ENCODE measurements around the gene RPTOR.

Gene RPTOR

DNA sequence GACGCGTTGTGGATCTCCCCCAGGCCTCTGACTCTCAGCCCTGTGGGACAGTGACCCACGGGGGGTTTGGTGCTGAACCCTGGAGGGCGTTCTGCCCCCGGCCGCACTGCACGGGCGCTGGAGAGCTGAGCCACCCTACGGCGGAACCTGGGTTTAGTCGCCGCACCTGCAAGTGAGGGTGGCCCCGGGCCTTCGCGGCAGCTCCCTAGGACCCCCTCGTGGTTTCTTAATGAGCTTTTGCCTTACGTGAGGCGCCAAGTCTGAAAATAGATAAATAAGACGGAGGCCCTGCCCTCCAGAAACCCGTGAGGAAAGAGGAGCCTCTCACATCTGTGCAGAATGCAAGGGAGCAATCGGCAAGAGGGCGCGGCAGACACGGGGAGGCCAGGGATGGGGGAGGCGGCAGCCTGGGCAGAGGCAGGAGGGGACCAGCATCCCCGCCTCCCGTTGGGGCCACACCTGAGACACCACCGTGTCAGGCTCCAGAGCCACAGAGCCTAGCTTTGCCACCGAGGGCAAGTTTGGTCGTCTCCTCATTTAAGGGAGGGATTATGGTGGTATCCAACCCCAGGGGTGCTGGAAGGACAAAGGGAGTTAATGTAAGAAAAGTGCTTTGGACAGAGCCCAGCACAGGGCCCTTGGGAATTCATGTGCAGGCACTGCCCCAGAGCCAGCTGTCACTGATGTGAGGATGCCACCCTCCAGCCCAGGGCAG is 293.8 kb downstream of the RPTOR start:
- no peak for DNase-seq

DNA sequence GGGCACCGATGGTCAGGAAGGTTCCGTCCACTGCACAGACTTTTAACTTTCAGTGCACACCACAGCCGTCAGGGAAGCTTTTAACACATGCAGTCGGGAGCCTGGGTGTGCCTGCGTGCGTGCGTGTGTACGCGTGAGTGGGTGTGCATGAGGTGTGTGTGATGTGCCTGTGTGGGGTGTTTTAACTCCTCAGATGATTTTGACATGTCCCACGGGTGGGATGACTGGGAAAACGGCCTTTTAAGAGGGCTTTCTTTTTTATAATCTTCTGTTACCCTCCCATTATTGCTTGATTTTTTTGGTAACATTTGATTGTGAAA is 294.3 kb downstream of the RPTOR start:
- DNase-seq, result no peak

DNA sequence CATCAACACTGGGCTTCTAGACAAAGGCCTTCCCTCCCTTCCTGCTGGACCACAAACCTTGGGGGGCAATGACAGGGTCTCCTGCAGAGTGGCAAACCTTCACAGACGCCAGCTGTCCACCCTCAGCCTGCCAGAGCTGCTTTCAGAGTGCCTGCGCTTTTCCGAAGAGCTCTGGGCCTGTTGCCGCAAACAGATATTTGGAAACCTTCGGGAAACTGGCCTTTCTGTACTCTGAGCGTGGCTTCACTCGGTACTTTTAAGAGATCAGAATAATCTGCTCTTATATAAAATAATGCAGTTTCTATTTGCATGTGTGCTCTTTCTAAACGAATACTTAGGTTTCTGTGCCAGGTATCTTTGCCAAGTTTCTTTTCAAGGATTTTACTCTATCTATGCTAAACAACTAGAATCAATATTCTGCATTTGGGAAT is 294.9 kb downstream of the RPTOR start:
- no peak for DNase-seq

DNA sequence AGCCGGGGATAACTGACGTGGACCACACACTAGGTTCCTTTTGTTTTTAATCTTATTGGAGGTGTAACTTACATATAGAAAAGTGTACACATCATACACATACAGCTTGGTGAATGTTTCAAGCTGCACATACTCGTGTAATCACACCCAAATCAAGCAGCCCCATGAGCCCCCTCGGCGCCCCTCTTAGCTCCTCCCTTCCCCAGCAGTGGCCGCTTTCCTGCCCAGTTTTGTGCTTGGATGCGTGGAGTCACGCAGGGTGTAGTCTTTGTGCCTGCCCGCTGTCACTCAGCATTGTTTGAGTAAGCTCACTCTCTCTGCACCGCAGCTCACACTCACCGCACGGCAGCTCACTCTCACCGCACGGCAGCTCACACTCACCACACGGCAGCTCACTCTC is 295.3 kb downstream of the RPTOR start:
- DNase-seq, result no peak

DNA sequence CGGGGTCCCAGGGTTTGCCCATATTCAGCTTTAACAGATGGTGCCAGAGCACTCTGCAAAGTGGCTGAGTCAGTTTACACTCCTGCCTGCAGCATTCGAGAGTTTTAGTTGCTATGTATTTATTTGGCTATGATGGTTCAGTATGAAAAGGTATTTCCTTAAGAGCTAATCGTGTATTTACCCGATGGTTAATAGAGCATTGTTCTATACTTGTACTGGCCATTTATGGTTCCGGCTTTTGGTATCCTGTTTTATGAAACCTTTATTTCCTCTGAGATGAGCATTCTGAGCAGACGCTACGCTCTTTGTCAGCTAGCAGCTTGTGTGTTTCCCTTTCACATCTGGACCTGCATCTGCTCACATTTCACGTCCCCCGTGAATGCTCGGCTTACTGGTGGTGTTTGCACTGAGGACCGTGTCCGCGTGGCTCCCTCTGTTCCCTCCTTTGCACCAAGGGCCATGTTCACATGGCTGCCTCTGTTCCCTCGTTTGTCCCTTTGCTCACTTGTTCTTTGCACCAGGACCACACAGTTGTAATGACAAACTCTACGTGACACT is 297.9 kb downstream of the RPTOR start:
- no peak for DNase-seq

DNA sequence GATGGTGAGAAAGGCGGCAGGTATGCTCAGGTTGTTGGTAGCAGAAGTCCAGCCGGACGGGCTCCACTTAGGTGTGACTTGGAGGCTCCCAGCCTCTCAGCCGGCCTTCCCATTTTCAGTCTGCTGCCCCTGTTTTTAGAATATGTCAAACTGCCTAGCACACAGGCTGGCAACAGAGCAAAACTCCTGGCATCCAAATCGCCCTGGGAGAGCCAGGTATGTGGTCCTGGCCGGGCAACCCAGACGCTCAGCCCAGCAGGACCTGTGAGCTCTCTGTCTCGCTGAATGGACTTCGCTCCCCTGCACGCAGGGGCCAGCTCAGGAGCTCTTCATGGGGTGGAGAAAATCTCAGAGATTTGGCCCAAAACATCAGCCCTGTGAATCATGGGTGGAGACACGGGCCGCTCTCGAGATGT is 299.1 kb downstream of the RPTOR start:
- no peak for DNase-seq

DNA sequence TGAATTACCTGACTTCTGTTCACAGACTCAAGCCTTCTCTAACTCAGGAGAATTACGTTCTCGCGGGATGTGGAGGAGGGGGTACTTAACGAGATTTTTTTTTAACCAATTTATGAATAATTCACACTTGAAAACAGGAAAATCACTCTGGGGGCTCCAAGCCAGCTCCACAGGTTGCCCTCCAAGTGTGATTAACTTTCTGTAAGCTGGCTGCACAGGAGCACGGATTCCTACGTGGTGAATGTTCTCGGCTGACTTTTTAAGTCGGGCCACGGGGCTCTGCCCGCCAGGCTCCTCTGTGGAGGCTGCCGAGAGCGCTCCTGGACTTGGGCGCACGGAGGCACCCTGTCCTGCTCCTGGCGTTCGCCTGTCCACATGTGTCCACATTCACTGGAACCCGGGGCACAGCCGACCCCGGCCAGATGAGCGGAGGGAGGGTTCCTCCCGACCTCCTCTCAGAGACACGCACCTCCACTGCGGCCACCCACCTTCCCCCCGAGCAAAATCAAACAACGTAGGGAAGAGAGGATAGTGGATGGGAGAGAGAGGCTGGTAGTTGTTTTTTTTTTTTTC is 299.9 kb downstream of the RPTOR start:
- DNase-seq, result no peak

DNA sequence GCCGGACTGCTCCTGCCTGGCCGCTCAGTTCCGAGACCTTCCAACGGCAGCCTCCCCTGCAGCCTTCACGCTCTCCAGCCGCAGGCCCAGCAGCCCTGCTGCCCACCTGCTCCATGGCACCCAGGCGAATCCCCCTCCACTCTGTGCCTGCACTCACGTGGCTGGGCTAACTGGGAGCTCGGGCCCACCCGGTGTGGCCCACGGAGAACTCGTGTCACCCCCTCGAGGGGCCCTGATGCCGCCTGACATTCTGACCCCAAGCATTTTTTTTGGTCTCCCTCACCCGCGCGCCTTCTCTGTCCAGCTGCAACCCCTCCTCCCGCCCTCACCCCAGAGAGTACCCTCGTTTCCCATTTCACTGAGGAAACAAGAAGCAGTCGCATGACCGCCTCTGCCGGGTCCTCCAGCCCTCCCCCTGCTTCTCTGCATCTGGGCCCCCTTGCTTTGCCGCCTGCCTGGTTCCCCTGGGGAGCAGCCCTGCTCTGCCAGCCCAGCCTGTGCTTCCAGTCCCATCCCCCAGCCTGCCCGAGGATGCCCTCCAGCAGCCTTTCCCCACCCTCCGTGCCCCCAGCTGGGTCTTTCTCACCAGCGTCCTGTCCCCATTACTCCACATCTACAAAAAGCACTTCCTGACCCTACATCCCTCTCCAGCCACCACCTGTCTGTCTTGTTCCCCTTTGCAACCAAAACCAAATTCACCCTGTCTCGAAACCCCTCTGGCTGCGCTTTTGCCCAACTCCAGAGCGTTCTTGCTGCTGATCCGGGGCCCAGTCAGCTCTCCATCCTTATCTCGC is 300.6 kb downstream of the RPTOR start:
- DNase-seq, result no peak

DNA sequence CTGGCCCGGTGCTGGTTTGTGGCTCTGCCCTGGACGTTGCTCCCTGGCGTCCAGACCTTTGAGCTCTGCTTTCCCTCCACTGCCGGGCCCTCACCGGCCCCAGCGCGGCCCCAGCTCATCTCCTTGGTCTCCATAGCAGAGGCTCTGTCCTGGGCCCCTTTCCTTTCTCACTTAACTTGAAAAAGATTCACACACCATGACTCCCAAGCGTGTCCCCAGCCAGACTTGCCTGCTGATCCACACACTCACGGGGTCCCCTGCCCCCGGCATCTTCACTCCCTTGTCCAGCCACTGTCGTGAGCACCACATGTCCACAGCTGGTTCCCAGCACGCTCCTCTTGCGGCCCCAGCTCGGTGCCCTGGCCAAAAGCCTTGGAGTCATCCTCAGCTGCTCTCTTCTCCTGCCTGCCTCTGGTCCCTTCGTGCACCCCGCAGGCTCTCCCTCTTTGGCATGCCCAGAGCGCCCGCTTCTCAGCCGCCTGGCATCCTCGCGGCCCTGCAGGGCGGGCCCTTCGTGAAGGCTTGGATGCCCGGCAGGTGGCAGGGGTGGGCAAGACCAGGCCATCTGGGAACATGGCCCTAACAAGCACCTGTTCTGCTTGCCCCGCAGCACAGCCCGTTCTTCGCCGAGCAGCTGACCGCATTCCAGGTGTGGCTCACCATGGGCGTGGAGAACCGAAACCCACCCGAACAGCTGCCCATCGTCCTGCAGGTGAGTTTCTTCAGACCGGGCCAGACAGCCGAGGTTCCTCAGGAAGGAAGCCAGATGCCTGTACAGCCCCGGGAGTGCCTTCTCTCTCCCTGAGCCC is 301.4 kb downstream of the RPTOR start:
- no peak for DNase-seq

DNA sequence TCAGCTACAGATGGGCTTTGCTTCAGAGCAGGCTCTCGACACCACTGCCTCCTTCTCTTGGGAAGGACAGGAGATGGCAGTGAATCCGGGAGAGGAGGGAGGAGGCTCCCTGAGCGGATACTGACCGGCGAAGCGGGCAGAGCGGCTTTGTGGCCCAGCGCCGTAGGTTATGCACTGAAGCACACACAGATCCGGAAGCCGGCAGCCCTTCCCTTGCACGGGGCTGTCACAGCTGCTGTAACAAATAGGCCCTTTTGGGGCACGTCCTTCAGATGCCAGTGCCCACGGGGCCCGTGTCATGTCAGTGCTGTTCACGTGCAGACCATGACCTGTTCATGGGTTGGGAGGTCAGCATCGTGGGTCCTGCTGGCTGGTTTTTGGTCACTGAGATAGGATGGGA is 302.3 kb downstream of the RPTOR start:
- no peak for DNase-seq

DNA sequence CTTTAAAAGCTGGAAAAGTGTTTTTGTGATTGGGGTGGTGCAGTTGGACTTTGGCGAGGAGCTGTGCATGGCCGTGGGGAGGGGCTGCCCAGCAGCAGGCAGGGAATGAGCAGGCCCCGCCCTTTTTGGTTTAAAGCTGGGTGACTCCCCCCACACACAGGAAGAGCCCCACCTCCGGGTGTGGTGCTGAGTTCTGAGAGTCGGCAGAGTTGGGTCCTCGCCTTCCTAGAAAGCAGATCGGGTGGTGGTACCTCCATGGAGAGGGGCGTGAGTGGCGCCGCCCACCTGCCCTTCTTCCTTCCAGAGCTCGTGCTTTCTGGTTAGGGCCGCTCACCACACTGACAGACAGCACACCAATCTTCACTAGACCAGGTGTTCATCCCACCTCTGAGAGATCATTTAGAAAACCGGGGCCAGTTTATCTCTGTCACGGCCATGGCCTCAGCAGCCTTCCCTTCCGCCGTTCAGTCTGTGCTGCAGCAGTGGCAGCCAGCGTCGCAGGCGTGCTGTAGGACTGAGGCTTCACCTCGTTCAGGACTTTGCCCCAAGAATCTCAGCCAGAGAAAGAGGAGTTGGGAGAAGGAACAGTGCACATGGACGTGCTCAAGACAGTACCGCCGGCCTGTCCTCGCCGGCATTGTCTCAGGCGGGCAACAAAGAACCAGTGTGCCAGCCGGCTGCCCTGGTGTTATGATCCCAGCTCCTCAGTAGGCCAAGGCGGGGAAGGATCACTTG is 303.0 kb downstream of the RPTOR start:
- DNase-seq, result no peak

DNA sequence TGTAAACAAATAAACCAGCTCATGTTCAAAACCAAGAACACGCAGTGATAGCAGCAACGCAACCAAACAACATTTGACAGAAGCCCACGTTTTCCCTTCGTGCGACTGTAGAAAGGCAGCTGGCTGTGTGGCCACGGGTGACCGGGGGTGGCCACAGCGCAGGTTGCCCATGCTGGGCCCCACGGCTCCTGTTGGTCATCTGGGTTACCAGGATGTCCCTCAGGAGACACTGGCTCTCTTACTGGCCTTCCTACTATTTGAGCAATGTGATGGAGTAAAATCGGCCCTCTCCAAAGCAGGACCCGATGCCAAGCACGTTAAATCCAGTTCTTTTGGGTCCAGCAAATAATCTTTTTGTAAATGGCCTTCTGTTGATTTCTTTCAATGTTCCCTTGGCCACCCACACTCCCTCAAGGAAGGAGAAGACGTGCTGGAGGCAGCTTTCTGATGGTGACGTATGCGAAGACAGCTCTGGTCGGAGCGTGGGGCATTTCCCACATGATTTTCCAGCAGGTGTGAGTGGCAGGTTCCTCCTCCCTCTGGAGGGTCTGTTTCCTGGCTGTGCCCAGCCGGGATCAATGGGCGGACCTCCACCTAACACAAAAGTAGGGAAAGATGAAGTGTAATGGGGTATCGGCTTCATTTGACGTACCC is 303.9 kb downstream of the RPTOR start:
- DNase-seq, result no peak

DNA sequence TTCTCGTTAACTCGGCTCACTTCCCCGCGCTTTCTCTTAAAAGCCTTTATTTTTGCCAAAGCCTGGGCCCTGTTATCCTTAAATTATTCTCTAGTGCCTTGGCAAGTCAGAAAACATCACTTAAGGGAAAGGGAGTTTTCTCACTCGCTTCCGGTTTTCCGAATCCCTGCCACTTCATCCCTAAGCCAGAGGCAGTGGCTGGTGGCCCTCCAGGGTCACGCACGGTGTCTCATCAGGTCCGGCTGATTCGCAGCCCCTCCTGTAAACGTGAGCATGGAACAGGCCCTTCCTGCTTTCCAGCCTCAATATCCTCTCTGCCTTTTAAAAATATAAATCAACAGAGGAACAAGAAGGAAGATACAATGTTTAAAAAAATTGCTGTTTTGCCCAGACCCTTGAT is 304.5 kb downstream of the RPTOR start:
- DNase-seq, result no peak

DNA sequence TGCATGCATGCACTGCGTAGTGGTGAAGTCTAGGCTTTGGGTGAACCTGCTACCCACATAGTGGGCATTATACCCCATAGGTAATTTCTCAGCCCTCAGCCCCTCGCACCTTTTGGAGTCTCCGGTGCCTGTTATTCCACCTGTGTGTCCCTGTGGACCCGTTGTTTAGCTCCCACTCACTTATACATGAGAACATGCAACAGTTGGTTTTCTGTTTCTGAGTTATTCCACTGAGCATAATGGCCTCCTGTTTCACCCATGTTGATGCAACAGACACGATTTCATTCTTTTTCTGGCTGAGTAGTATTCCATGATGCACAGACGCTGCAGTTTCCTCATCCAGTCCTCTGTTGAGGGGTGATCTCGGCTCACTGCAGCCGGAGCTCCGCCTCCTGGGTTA is 305.5 kb downstream of the RPTOR start:
- DNase-seq, result no peak

DNA sequence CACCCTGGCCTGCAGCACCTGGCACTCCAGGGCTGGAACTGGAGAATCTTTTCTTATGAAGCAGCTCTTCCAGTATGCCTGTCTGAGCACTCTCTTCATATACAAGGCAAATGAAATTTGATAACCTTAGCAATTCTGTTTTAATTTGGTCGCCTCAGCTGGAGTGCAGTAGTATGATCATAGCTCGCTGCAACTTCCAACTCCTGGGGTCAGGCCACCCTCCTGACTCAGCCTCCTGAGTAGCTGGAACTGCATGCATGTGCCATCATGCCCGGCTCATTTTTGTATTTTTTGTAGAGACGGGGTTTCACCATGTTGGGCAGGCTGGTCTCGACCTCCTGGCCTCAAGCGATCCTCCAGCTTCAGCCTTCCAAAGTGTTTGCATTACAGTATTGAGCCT is 306.2 kb downstream of the RPTOR start:
- DNase-seq, result no peak

DNA sequence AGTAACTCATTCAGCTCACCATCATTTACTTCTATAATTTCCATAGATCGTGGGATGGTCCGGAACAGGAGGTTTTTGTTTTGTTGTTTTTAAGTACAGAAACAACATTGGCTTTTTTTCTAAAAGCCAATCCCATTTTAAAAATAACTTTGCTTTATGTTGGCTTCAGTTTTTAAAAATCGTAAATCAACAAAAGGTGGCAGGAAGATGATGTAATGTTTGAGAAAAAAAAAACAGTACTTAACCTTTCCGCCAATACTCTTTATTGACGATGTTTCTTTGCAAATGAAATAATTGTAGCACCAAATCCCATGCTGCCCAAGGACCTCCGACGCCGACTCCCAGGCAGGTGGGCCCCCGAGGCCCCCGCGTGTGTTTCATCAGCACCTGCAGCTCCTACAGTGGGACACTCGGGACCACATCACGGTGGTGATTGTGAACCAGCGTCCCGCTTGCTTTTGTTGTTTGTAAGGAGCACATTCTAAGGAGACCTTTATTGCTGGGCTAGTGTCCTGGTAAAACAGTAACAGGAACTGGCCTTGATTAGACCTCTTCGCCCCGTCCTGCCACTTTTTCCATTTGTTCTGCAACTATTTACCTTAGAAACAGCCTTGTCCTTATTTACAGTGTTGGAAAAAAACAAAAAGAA is 306.8 kb downstream of the RPTOR start:
- no peak for DNase-seq

DNA sequence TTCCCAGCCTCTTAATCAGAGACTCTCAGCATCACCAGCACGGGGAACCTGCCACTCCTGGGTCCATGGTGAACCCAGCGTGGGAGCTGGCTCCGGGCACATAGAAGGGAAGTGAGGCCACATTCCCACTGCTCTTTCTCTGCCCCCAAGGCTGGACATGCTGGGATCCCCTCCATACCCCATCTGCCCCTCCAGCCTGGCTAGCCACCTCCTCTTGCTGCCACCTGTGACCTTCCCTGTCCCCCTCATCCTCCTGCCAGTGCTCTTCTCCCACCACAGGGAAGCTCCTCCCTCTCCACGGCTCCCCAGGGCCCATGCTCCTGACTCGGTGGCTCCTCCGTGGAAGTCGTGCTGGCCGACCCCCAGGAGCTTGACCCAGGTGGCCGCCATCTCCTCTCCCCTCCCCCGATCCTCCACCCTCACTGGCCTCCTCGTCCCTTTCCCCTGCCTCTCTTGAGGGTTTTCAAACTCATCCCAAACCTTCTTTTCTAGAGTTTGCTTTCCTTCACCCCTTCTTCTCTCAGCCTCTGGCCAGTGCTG is 307.9 kb downstream of the RPTOR start:
- DNase-seq, result no peak

DNA sequence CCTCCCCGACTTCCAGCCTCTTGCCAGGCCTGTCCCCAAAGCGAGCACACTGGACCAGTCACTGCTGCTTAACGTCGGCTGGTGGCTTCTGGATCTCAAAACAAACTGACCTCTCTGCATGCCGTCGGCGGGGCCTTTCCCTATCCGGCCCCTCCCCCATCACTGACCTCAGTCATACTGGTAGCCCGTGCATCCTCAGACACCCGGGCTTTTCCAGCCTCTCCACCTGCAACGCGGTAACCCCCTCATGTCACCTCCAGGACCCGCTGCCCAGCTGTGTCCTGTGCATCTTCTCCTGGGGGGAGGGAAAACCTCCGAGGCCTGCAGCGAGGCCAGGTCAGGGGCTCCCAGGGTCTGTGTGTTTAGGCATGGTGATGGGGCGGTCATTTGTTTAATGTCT is 308.4 kb downstream of the RPTOR start:
- DNase-seq, result no peak

DNA sequence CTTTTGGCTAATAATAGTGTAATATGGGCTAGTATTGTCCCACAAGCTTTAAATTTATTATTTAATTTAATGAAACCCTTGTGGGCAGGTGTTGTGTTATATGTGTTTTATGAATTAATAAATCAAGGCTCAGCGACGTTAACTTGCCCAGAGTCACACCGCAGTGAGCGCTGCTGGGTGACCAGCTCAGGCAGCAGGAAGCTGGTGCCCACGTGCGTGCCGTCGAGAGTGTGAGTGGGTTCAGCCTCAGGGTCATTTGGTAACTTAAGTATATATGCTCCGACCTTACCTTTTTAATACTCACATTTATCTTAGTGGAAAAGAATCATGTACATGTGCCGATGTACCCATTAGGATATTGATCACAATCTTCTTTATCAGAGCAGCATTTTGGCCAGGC is 309.6 kb downstream of the RPTOR start:
- DNase-seq, result no peak

DNA sequence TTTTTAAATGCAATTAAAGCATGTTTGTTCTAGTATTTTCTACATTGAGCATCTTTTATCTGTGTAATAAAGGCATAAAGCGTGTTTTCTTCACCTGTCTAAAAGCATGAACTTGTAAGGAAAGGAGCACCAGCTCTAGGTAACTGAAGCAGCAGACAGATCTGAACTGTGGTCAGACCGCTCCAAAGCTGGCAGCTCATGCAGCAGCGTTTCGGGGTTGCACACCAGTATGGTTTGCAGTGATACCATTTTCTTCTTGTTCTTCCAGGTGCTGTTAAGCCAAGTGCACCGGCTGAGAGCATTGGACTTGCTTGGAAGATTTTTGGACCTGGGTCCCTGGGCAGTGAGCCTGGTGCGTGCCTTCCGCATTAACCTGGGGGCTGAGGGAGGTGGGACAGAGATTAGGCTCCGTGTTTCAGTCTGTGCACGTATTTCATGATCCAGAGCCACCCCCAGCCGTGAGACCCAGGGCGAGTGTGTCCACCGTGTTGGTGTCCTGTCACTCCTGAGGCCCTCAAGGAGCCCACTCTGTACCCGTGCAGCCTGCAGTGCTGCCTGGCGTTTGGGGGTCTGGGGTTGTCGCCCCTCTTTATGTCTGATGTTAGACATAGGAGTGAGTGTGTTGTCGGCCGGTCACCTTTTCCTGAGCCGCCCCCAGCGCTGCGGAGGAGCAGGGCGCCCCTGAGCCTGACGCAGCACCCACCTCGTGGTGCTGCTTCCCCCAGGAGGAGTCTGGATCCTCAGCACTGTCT is 310.7 kb downstream of the RPTOR start:
- no peak for DNase-seq

Measured in NCI-H1417 treated with DMSO at 0.1 percent for 48 hours (cell line).